ENCODE results near the gene DIO3.

DIO3 gene

GRCh38 chr14:101600891-101601605 lies 39.8 kb downstream of the DIO3 start:
- peaks cover 8% of the 10 kb centered on the region; the same call in 1 of the 2 replicates for H3K9me3 ChIP-seq (ENCODE audit: insufficient read depth, low read length)
- H3K4me3 ChIP-seq (ENCODE audit: insufficient read length, low read depth): no peak overlapping the region
- DNase-seq (ENCODE audit: low read depth, low spot score): no peak
- peaks cover 4% of the 10 kb centered on the region for H3K4me1 ChIP-seq (ENCODE audit: insufficient read depth, insufficient read length)
- TF ChIP-seq YY1 (IDR thresholded peaks at IDR 0.05; ENCODE audit: insufficient read depth, insufficient read length) (no peak), SUZ12 (IDR thresholded peaks at IDR 0.05; ENCODE audit: extremely low read depth, insufficient read depth, insufficient read length) (no peak), ZNF274 (IDR thresholded peaks at IDR 0.05; ENCODE audit: low read depth, low read length) (no peak)
- no peaks in the 10 kb centered on the region for H3K36me3 ChIP-seq (ENCODE audit: insufficient read depth, insufficient read length, low read length)
- peaks cover under 1% of the 10 kb centered on the region for H3K27me3 ChIP-seq (ENCODE audit: insufficient read depth, insufficient read length)
- no peak overlapping the region for H3K9ac ChIP-seq (ENCODE audit: insufficient read length, low read depth)

GRCh38 chr14:101601606-101602465 lies 40.5 kb downstream of the DIO3 start:
- no peak for TF ChIP-seq ZNF274 (IDR thresholded peaks at IDR 0.05; ENCODE audit: low read depth, low read length)
- TF ChIP-seq YY1 (IDR thresholded peaks at IDR 0.05; ENCODE audit: insufficient read depth, insufficient read length): no peak
- no peak for TF ChIP-seq SUZ12 (IDR thresholded peaks at IDR 0.05; ENCODE audit: extremely low read depth, insufficient read depth, insufficient read length)
- Histone ChIP-seq H3K36me3 (ENCODE audit: insufficient read depth, insufficient read length, low read length) (no peaks in the 10 kb centered on the region), H3K27me3 (ENCODE audit: insufficient read depth, insufficient read length) (peaks cover 5% of the 10 kb centered on the region), H3K4me1 (ENCODE audit: insufficient read depth, insufficient read length) (peaks cover 4% of the 10 kb centered on the region), H3K9me3 (ENCODE audit: insufficient read depth, low read length) (peaks cover 8% of the 10 kb centered on the region; the same call in 1 of the 2 replicates), H3K9ac (ENCODE audit: insufficient read length, low read depth) (no peak overlapping the region), H3K4me3 (ENCODE audit: insufficient read length, low read depth) (no peak overlapping the region)
- no peak for DNase-seq (ENCODE audit: low read depth, low spot score)

- peaks cover 11% of the 10 kb centered on the region for H3K27me3 ChIP-seq (ENCODE audit: insufficient read depth, insufficient read length)
- DNase-seq (ENCODE audit: low read depth, low spot score): no peak
- no peak overlapping the region for H3K4me3 ChIP-seq (ENCODE audit: insufficient read length, low read depth)
- TF ChIP-seq ZNF274 (IDR thresholded peaks at IDR 0.05; ENCODE audit: low read depth, low read length): no peak
- TF ChIP-seq SUZ12 (IDR thresholded peaks at IDR 0.05; ENCODE audit: extremely low read depth, insufficient read depth, insufficient read length): no peak
- TF ChIP-seq YY1 (IDR thresholded peaks at IDR 0.05; ENCODE audit: insufficient read depth, insufficient read length): no peak
- peaks cover 4% of the 10 kb centered on the region for H3K4me1 ChIP-seq (ENCODE audit: insufficient read depth, insufficient read length)
- no peaks in the 10 kb centered on the region for H3K36me3 ChIP-seq (ENCODE audit: insufficient read depth, insufficient read length, low read length)
- no peak overlapping the region for H3K9ac ChIP-seq (ENCODE audit: insufficient read length, low read depth)
- peaks cover 8% of the 10 kb centered on the region; the same call in 1 of the 2 replicates for H3K9me3 ChIP-seq (ENCODE audit: insufficient read depth, low read length)
Measured at GRCh38 chr14:101602466-101602840, 41.2 kb downstream of the DIO3 start.

GRCh38 chr14:101603096-101603495 lies 41.8 kb downstream of the DIO3 start:
- no peak overlapping the region for H3K9ac ChIP-seq (ENCODE audit: insufficient read length, low read depth)
- H3K27me3 ChIP-seq (ENCODE audit: insufficient read depth, insufficient read length): peaks cover 17% of the 10 kb centered on the region
- H3K36me3 ChIP-seq (ENCODE audit: insufficient read depth, insufficient read length, low read length): no peaks in the 10 kb centered on the region
- H3K4me1 ChIP-seq (ENCODE audit: insufficient read depth, insufficient read length): peaks cover 4% of the 10 kb centered on the region
- TF ChIP-seq YY1 (IDR thresholded peaks at IDR 0.05; ENCODE audit: insufficient read depth, insufficient read length) (no peak), ZNF274 (IDR thresholded peaks at IDR 0.05; ENCODE audit: low read depth, low read length) (no peak), SUZ12 (IDR thresholded peaks at IDR 0.05; ENCODE audit: extremely low read depth, insufficient read depth, insufficient read length) (no peak)
- no peak overlapping the region for H3K4me3 ChIP-seq (ENCODE audit: insufficient read length, low read depth)
- peaks cover 6% of the 10 kb centered on the region; the same call in 1 of the 2 replicates for H3K9me3 ChIP-seq (ENCODE audit: insufficient read depth, low read length)
- DNase-seq (ENCODE audit: low read depth, low spot score): no peak

GRCh38 chr14:101604228-101604934 lies 43.1 kb downstream of the DIO3 start:
- no peaks in the 10 kb centered on the region for H3K36me3 ChIP-seq (ENCODE audit: insufficient read depth, insufficient read length, low read length)
- H3K4me3 ChIP-seq (ENCODE audit: insufficient read length, low read depth): no peak overlapping the region
- no peak overlapping the region for H3K9ac ChIP-seq (ENCODE audit: insufficient read length, low read depth)
- peaks cover 4% of the 10 kb centered on the region for H3K4me1 ChIP-seq (ENCODE audit: insufficient read depth, insufficient read length)
- DNase-seq (ENCODE audit: low read depth, low spot score): no peak
- TF ChIP-seq ZNF274 (IDR thresholded peaks at IDR 0.05; ENCODE audit: low read depth, low read length) (no peak), YY1 (IDR thresholded peaks at IDR 0.05; ENCODE audit: insufficient read depth, insufficient read length) (no peak), SUZ12 (IDR thresholded peaks at IDR 0.05; ENCODE audit: extremely low read depth, insufficient read depth, insufficient read length) (no peak)
- H3K9me3 ChIP-seq (ENCODE audit: insufficient read depth, low read length): no peaks in the 10 kb centered on the region
- peaks cover 29% of the 10 kb centered on the region for H3K27me3 ChIP-seq (ENCODE audit: insufficient read depth, insufficient read length)

- Histone ChIP-seq H3K9me3 (ENCODE audit: insufficient read depth, low read length) (no peaks in the 10 kb centered on the region), H3K4me1 (ENCODE audit: insufficient read depth, insufficient read length) (peaks cover 4% of the 10 kb centered on the region), H3K9ac (ENCODE audit: insufficient read length, low read depth) (no peak overlapping the region), H3K36me3 (ENCODE audit: insufficient read depth, insufficient read length, low read length) (no peaks in the 10 kb centered on the region), H3K4me3 (ENCODE audit: insufficient read length, low read depth) (no peak overlapping the region), H3K27me3 (ENCODE audit: insufficient read depth, insufficient read length) (peaks cover 29% of the 10 kb centered on the region)
- no peak for DNase-seq (ENCODE audit: low read depth, low spot score)
- TF ChIP-seq YY1 (IDR thresholded peaks at IDR 0.05; ENCODE audit: insufficient read depth, insufficient read length) (no peak), SUZ12 (IDR thresholded peaks at IDR 0.05; ENCODE audit: extremely low read depth, insufficient read depth, insufficient read length) (no peak), ZNF274 (IDR thresholded peaks at IDR 0.05; ENCODE audit: low read depth, low read length) (no peak)
Measured at GRCh38 chr14:101604935-101605780, 43.9 kb downstream of the DIO3 start.
